NCI-H2171 (cell line): Measurements from ENCODE around the gene RDH13.
"Not testable (repeated sequence)": the region's sequence is repeated elsewhere in the genome, so short reads cannot be mapped to it uniquely, and the experiment has no call there.

ENCODE experiments used
- DNase-seq: peaks from one replicate; lab custom pipeline; 2025; lab: John Stamatoyannopoulos, UW

The RDH13 gene

DNA sequence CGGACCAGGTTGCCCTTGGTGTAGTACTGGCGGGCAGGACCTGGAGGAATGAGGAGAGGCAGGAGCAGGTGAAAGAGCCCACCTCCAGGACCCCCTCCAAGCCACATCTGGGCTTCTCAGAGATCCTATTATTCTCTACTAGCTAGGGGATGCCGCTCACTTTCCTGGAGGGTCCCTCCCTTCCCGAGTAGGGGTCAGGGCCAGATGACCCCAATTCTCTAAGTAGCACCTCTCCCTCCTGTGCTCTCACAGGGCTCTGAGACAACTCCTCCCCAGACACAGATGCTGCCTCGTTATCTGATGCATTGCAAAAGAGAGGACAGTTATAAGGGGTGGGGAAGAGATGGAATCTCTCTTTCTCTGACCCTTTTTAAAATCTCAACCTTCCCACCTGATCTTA lies 47.8 kb downstream of the RDH13 start:
- no peak for DNase-seq

DNA sequence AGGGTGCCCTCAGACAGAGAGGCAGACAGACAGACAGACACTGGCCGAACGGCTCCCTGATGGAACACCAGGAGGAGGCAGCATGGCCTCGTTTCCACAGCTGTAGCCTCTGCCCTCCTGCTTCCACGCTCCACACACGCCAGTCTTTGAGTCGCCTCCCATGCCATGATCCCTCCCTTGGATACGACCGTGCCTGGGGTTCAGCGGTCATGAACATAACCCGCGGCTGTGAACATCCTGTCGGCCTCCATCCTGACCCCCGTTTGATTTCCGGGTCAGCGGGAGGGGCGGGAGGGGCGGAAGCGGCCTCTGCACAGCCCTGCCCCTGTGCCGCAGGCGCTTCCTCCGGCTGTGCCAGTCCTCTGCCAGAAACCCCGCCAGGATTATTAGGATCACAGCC lies 48.2 kb downstream of the RDH13 start:
- no peak for DNase-seq

DNA sequence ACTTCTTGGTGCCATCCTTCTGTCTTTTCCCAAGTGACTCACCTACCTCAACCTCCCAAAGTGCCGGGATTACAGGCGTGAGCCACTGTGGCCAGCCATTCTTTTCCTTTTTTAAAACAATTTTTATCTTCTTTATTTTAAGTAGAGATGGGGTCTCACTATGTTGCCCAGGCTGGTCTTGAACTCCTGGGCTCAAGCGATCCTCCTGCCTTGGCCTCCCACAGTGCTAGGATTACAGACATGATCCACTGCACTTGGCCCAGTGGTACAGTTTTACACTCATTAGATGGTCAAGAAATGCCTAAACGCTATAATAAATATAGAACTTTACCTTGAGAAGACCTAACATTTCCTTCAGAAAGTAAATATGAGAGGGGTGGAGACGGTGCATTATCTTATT lies 49.4 kb downstream of the RDH13 start:
- DNase-seq = no peak

DNA sequence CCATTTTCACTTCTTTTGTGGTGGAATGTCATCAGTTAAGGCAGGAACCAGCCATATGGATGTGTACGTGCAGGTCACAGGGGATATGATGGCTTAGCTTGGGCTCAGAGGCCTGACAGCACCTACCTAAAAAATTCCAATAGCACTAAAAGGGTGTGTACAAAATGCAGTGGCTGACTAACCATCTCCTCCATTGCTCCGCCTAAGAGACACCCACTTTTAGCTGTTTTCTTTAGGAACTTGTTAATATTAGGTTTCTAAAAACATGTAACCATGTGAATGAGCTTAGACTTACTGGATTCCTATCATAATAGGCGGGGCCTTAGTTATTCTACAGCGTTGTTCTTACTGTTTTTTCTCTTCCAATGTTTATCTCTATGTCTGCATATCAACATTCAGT lies 50.6 kb downstream of the RDH13 start:
- DNase-seq = no peak

DNA sequence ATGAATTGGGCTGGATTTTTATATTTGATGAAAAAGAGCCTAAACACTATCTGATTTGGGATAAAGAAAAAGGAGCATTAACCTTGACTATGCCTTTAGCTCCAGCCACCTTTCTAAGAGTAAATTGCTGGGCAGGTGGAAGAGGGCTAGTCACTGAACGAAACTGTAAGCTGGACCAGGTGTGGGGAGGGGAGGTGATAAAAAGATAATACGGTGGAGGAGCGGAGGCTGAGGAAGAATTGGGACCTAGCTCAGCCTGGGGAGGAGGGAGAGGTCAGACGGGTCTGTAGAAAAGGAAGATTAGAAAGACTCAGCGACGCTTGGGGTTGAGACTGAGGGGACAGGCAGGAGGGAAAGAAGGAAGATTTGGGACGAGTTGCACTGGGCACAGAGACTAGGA lies 52.4 kb downstream of the RDH13 start:
- DNase-seq = not testable (repeated sequence)

DNA sequence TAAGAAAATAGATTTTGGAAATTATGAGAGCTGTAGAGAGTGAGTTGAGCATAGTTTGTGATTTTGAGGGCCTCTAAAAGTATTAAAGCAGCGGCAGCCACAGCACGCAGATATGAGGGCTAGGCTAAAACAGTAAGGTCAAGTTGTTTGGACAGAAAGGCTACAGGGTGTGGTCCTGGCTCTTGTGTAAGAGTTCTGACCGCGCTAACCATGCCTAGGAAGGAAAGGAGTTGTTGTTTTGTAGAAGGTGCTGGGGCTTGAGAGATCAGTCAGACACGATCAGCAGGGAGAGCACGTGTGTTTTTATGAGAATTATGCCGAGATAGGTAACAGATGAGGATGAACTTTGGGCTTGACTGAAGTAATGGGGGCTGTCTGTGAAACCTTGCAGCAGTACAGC lies 54.2 kb downstream of the RDH13 start:
- not testable (repeated sequence) for DNase-seq

DNA sequence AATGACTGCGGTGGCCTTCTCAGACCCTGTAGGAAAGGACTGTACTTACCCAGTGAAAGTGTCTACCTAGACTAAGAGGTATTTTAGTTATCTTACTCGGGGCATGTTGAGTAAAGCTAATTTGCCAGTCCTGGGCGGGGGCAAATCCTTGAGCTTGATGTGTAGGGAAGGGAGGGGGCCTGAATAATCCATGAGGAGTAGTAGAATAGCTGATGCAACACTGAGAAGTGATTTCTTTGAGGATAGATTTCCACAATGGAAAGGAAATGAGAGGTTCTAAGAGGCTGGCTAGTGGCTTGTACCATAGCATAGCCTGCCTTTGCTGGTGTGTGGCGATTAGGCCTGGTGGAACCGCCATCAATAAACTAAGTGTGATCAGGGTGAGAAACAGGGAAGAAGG lies 54.8 kb downstream of the RDH13 start:
- not testable (repeated sequence) for DNase-seq

DNA sequence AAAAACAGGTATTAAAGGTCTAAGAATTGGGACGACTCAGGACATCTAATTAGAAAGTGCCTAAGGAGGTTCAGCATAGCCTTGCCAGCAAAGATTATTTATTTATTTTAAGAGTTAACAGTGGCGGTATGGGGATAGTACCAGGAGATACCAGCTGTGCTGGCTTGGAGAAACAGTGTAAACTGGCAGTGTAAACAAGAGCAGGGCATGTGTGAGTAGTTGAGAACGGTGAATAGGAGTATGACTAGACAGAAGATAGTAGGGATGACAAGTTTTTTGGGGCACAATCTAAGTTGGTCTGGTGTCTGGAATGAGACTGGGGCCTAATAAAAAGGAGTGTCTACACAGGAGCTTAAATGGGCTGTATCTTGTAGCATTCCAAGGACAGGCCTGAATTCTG lies 55.4 kb downstream of the RDH13 start:
- not testable (repeated sequence) for DNase-seq

DNA sequence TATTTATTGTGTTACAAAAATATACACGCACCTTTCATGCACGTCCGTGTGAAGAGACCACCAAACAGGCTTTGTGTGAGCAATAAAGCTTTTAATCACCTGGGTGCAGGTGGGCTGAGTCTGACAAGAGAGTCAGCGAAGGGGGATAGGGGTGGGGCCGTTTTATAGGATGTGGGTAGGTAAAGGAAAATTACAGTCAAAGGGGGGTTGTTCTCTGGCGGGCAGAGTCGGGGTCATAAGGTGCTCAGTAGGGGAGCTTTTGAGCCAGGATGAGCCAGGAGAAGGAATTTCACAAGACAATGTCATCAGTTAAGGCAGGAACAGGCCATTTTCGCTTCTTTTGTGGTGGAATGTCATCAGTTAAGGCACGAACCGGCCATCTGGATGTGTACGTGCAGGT lies 56.2 kb downstream of the RDH13 start:
- not testable (repeated sequence) for DNase-seq

DNA sequence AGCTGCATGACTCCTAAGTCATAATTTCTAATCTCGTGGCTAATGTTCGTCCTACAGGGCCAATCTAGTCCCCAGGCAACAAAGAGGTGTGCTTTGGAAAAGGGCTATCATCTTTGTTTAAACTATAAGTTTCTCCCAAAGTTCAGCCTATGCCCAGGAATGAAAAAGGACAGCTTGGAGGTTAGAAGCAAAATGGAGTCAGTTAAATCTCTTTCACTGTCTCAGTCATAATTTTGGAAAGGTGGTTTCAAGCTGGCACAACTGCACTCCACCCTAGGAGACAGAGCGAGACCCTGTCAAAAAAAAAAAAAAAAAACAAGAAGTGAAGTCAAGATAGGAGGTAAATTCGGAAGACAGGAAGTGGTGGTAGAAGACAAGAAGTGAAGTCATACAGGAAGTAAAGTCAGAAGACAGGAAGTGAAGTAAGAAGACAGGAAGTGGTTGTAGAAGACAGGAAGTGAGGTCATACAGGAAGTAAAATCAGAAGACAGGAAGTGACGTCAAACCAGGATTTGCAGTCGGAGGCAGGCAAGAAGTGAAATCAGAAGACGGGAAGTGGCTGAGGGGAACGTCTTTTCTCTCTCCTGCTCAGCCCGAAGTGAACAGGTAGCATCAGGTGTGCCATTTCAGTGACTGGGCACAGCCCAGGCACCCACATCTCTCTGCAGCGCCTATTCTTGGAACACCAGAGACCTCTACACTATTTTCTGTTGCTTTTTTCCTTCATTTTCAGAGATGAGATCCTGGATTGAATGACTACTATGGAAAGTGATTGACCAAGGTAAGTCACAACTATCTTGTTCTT lies 57.1 kb downstream of the RDH13 start:
- peak; percentile 96 for DNase-seq

DNA sequence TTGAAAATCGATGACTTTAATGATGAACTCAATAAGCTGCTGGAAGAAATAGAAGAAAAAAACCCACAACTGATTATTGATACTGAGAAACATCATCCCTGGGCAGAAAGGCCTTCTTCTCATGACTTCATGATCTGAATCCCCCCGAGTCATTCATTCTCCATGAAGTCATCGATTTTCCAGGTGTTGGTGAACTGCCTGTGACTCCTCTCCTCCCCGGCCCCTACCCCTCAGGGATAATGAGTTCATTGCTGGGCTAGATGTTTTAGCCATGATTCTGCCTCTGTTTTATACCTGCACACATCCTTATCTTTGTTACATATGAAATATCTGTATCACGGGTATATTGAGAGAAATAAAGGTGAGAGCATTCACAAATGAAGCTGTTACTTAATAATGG lies 62.2 kb downstream of the RDH13 start:
- no peak for DNase-seq

DNA sequence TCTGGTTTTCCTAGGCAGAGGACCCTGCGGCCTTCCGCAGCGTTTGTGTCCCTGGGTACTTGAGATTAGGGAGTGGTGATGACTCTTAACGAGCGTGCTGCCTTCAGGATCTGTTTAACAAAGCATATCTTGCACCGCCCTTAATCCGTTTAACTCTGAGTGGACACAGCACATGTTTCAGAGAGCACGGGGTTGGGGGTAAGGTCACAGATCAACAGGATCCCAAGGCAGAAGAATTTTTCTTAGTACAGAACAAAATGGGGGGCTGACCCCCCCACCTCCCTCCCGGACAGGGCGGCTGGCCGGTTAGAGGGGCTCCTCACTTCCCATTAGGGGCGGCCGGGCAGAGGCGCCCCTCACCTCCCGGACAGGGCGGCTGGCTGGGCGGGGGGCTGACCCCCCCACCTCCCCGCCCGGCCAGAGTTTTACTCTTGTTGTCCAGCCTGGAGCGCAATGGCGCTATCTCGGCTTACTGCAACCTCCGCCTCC lies 64.2 kb downstream of the RDH13 start:
- not testable (repeated sequence) for DNase-seq

DNA sequence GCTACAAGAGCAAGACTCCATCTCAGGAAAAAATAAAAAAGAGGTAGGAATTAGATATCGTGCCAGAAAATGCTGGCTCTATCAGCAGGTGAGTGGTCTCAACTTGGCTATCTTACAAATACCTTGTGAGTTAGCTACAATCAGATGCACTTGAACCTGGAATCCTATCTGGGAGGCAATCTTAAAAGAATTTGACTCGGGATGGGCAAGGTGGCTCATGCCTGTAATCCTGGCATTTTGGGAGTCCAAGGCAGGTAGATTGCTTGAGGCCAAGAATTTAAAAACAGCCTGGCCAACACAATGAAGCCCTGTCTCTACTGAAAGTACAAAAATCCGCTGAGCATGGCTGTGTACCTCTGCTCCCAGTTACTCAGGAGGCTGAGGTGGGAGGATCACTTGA lies 67.4 kb downstream of the RDH13 start:
- DNase-seq = no peak
